ENCODE results near the gene DPP4. TPM values are rescaled to one million over a fixed set of nuclear protein-coding genes. Genes with fewer than 3 reads are reported as not detected.

Gene DPP4
- total RNA-seq, 1 experiment from 2014 or later: 0.53 TPM

DNA sequence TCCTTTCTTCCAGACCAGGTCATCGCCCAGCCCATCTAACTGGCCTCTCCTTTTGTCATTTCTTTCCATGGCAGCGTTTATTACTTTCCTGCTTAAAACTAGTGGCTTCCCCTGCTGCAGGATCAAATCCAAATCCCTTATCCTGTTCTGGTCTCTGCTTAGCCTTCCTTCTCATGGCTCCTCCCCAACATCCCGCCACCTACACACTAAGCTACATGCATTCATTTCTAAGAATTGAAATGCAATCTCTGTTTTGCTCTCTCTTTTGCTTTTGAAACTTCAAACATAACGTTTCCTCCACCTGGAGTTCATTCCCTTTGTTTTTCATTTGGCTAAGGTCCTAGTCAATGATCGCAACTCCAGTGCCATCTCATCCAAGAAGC is 18.0 kb upstream of the DPP4 start:
- no peaks in the 10 kb centered on the region for H3K9me3 ChIP-seq
- H3K27me3 ChIP-seq: no peaks in the 10 kb centered on the region
- no peaks in the 10 kb centered on the region for H3K36me3 ChIP-seq
- no peak overlapping the region for H3K4me3 ChIP-seq
- DNase-seq: no peak

DNA sequence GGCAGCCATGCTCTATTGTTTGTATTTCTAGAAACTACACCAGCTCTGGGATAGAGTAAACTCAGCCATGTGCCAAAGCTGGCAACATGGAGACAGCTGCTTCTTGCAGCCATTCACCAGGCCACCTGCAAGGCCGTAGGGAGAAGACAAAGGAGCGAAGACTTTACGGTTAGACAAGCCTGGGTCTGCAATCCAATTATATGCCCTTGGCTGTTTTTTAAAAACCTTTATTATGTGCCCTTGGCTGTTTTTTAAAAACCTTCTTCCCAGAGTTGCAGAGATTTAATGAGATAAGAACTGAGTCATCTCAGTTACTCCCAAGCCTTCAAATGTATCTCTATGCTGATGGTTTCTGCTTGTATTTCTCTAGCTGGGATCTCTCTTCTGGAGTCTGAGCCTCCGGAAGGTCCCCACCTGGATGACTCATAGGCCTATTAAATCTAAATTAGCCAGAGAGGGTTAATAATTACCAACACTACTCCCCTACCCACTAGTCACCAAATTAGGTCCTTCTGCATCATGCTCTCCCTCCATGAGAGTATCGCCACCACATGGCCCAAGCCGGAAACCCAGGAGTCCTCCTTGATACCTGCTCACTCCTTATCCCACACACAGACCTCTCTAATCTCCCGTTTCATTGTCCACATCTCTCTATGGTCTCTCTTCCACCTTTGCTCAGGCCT is 17.5 kb upstream of the DPP4 start:
- no peaks in the 10 kb centered on the region for H3K27me3 ChIP-seq
- no peak overlapping the region for H3K4me3 ChIP-seq
- DNase-seq: no peak
- H3K9me3 ChIP-seq: no peaks in the 10 kb centered on the region
- no peaks in the 10 kb centered on the region for H3K36me3 ChIP-seq

DNA sequence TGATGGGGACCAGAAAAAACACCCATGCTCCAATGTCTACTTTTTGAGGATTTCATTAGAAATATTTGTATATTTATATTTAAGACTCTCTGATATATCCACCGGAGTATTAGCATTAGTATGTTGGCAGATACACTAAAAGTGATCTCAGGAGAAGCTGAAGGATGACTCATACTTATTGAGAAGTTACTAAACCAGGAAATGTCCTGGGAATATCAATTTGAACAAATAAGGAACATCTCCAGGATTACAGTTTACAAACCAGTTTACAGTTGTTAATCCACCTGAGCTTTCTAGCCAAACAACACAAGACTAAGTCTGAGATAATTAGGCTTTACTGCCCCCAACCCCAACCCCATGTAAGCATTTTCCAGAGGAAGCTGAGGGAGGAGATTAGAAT is 16.1 kb upstream of the DPP4 start:
- Histone ChIP-seq H3K4me3 (no peak overlapping the region), H3K9me3 (peaks cover 4% of the 10 kb centered on the region; the same call in 1 of the 2 replicates), H3K36me3 (no peaks in the 10 kb centered on the region), H3K27me3 (no peaks in the 10 kb centered on the region)
- DNase-seq: no peak

DNA sequence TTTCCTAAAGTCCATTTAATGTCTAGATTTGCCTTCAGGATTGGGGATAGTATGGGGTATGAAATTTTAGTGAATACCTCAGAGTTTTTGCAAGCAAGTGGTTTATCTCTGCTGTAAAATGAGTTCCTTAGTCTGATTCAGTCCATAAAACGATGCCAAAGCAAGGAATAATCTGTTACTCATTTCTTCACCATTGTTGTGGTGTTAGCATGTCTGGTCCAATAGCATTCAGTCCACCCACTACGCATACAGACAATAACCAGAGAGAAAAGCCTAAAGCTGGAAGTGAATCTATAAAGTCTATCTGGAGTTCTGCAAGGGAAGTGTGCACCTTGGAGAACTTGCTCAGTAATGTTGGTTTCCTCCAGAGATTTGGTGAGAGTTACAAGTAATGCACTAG is 12.9 kb upstream of the DPP4 start:
- peaks cover 4% of the 10 kb centered on the region; the same call in 1 of the 2 replicates for H3K9me3 ChIP-seq
- DNase-seq: no peak
- H3K4me3 ChIP-seq: no peak overlapping the region
- no peaks in the 10 kb centered on the region for H3K36me3 ChIP-seq
- no peaks in the 10 kb centered on the region for H3K27me3 ChIP-seq

DNA sequence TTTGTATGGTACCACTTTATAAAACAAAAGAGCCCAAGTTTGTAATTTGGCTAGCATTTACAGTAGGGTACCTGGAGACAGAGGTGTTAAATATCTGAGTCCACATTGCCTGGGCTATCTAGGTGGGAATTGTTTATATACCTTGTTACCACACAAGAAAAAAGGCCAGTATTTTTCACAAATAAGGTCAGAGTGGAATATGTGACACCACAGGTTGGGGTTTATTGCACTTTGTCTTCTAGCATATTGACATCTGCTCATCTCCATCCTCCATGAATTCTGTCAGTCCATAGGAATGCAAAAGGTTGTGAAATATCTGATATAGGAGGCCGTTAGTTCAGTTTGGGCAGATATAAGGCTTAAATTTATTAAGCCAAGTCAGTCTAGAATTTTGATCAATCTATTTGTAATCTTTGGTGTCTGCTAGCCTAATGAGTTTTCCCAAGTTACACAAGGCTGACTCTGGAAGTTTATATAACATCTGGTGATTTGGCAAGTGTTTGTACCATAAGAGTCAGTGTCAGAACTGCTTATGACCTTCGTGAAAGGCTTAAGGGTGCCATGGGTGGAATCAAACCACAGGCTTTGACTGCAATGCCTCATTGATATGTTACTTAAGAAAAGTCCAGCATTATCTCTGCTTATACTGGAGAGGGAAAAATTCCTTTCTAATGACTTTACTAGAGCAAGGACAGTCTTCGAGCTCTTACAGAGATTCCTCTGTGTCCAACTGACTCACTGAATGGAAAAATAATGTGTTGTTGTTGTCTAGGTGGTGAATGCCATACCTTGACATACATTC is 11.3 kb upstream of the DPP4 start:
- Histone ChIP-seq H3K4me3 (no peak overlapping the region), H3K9me3 (peaks cover 4% of the 10 kb centered on the region; the same call in 1 of the 2 replicates), H3K36me3 (no peaks in the 10 kb centered on the region), H3K27me3 (no peaks in the 10 kb centered on the region)
- peak; percentile 63 for DNase-seq

DNA sequence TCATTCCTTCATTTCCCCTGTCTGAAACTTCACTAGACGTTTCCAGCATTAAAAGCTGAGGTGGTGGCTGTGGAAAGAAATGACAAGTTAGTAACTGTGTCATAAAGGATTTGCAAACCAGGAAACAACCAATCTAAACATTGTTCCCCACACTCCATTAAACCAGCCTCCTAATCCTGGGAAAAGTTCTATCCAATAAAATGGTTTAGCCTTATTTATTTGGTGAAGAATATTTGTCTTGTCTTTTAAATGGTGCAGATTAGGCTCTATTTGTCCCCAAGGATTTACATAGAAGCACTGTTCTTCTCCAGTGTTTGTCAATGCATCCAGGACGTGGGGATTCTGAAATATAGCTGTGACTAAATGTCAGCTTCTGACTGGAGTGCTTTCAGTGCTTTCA is 10.5 kb upstream of the DPP4 start:
- Histone ChIP-seq H3K27me3 (no peaks in the 10 kb centered on the region), H3K36me3 (no peaks in the 10 kb centered on the region), H3K9me3 (peaks cover 7% of the 10 kb centered on the region), H3K4me3 (no peak overlapping the region)
- no peak for DNase-seq

DNA sequence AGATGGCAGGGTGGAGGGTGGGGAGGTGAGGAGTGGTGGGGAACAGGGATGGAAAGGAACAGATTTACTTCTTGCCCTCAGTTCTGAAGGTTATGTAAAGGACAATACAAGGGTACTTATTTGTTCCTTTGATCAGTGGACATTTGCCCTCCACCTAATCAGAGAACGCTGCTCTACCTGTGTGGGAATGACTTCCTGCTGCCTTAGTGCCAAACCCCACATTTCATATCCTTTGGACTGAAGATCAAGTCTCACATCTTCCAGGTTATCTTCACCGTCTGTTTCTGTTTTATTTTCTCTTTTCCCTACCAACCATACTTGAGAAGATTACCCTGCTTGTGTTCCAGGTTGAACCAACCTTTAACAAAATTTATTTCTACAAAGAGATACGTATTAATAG is 8.7 kb upstream of the DPP4 start:
- H3K9me3 ChIP-seq: peaks cover 17% of the 10 kb centered on the region
- no peak for DNase-seq
- H3K27me3 ChIP-seq: no peaks in the 10 kb centered on the region
- no peak overlapping the region for H3K4me3 ChIP-seq
- H3K36me3 ChIP-seq: no peaks in the 10 kb centered on the region

DNA sequence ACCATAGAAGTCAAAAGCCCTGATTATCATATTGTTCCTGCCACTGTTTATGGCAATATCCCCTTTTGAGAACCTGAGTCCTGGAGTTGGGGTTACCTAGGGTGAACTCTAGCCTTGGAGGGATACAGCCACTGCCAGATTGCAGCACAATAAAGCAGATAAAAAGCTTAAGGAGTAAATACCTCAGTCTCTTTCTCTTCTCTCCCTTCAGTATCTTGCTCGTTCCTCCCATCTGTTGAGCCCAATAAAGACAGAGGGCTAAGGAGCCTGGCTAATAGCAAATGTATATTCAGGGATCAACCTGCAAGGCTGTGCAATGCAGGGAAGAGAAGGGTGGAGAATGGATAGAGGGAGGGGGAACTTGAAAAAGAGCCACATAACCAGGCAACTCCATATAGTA is 8.0 kb upstream of the DPP4 start:
- H3K27me3 ChIP-seq: no peaks in the 10 kb centered on the region

DNA sequence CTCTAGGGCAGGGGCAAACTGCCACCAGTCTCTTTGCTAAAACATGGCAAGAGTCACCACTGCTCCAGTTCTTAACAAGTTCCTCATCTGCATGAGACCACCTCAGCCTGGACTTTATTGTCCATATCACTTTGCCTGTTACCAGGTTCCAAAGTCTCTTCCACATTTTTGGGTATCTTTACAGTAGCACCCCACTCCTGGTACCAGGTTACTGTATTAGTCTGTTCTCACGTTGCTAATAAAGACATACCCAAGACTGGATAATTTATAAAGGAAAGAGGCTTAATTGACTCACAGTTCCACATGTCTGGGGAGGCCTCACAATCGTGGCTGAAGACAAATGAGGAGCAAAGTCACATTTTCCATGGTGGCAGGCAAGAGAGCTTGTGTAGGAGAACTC is 5.5 kb upstream of the DPP4 start:
- Histone ChIP-seq H3K9me3 (peaks cover 12% of the 10 kb centered on the region), H3K4me3 (no peak overlapping the region), H3K36me3 (no peaks in the 10 kb centered on the region), H3K27me3 (no peaks in the 10 kb centered on the region)
- no peak for DNase-seq

More for the DNA sequence above, 8.0 kb upstream of the DPP4 start:
- Histone ChIP-seq H3K4me3 (no peak overlapping the region), H3K9me3 (peaks cover 17% of the 10 kb centered on the region), H3K36me3 (no peaks in the 10 kb centered on the region)
- DNase-seq: no peak

DNA sequence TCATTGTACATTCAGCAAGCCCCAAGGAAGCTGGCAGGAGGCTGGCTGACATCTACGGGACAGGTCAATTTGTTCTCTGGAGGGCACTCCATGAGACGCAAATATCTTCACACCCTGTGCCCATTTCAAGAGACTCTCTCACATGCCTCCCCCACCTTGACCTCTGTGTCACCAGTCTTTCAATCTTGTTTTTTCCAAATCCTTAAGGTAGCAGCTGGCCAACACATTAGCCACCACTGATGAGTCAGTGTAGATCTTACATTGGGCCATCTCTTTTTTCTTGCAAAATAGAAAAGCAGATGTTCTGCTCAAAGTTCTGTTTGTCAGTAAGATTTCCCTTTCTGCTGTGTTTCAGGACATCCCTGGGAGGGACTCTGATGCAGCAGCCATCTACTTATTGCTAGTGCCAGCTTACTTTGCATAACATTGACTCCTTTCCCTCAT is 1.7 kb upstream of the DPP4 start:
- Histone ChIP-seq H3K4me3 (no peak overlapping the region), H3K9me3 (peaks cover 12% of the 10 kb centered on the region), H3K27me3 (no peaks in the 10 kb centered on the region), H3K36me3 (no peaks in the 10 kb centered on the region)
- peak; percentile 28 for DNase-seq

DNA sequence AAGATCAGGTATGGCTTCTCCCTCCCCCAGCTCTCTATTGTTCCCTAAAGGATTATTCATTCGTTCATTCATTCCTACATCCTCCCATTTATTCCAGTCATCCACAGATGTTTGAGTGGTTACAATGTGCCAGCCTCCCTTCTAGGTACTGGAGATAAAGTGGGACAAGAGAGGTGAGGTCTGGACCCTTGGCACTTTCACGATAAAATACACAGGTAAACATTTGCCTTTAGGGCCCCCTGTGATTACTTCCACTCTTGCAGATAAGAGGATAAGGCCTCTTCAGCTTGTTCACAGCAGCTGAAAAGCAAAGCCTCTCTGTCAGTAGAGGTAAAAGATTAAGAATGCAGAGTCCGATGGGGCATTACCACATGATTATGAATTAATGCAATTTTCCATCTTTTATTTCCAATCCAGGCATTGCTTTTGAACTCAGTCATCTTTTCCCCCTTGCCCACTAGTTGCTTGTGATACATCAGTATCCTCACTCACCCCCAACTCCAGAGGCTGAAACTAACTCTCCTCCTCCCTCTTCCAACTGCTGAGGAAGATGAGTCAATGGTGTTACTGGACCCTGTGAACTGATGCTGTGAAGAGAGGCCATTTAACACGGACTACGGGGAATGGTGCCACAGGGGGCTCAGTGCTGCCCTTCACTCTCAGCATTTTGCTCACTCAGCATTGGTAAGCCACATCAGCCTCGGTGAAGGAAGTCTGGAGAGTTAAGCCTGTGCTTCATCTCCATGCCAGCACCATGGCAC is 1.1 kb upstream of the DPP4 start:
- DNase-seq: peak; percentile 10
- H3K9me3 ChIP-seq: peaks cover 12% of the 10 kb centered on the region

DNA sequence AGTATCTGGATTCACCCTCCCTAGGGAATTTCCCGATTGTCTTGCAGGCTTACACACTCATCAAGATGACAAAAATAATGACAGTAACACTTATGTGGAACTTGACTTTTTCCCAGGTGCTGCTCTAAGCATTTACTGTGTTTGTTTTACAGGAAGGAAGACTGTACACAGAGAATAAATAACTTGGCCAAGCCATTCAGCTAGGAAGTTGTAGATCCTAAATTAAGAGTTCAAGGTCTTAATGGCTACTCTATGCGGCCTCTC is 549 bp upstream of the DPP4 start:
- Histone ChIP-seq H3K27me3 (no peaks in the 10 kb centered on the region; the same call in 1 of the 2 replicates), H3K9me3 (peaks cover 10% of the 10 kb centered on the region), H3K4me3 (peak overlapping the region; percentile 47), H3K36me3 (no peaks in the 10 kb centered on the region)
- no peak for DNase-seq

More for the DNA sequence above, 1.1 kb upstream of the DPP4 start:
- Histone ChIP-seq H3K27me3 (no peaks in the 10 kb centered on the region; the same call in 1 of the 2 replicates), H3K36me3 (no peaks in the 10 kb centered on the region), H3K4me3 (no peak overlapping the region)

DNA sequence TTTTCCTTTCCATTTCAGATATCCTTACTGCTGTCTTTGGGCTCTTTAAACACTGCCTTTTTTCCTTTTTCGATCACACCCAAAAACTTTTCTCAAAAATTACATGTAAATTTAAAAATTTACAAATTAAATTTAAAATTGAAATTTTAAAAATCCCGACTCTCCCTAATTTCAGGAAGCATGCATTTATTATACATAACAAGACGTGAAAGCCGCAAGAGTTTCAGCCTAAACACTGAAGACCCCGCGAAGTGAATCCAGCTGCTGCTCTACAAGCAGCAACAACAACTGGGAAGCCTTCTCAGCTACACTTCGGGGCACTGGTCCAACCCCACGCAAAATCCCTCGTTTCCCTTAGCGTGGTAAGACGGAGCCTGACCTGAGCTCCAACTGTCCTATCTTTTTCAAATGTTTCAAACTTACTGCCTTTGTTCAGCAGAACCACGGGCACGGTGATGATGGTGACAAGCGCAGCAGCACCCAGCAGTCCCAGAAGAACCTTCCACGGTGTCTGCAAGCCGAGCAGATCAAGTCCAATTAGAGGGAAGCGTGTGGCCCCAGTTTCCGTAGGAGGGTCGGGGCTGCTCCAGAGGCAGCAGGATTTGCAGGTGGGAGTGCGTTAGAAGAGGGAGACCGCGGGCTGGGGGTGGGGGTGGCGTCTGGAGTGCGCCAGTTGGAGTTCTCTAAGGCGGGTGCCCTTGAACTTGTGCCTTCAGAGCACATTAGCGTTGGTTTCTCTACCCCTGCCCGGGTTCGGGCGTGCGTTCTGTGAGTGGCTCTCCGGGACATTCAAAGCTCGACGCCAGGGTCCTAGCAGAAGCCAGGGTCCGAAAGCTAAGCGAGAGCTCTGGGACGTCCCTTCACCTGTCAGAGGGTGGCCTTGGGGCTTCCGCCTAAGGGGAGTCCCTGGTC is 783 bp downstream of the DPP4 start:
- no peak for DNase-seq

DNA sequence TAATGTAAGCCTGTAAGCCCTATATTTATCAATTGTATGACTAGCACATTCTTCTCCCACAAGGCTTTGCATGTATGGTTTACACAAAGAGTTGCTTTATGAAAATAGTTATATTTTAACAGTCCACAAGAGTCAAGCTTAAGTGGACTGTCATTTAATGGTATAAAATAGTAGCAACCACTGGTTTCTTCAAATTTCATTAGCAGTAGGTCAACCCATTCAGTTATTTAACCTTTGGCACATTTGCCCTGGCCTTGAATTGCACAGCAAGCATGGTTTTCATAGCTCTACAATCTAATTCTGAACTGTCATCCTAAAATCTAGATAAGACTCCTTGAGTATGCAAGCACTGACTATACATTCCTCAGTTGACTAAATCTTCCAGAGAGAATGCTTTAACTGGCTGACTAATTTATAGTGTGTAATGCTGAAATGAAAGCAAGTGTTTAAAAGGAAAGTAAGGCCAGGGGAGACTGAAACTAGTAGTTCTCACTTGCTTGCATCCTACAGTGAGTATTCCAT is 1.8 kb downstream of the DPP4 start:
- DNase-seq: no peak
- H3K4me3 ChIP-seq: no peak overlapping the region
- no peaks in the 10 kb centered on the region; the same call in 1 of the 2 replicates for H3K27me3 ChIP-seq

More for the DNA sequence above, 783 bp downstream of the DPP4 start:
- Histone ChIP-seq H3K36me3 (no peaks in the 10 kb centered on the region), H3K4me3 (peak overlapping the region; percentile 47), H3K9me3 (peaks cover under 1% of the 10 kb centered on the region; the same call in 1 of the 2 replicates), H3K27me3 (no peaks in the 10 kb centered on the region; the same call in 1 of the 2 replicates)

DNA sequence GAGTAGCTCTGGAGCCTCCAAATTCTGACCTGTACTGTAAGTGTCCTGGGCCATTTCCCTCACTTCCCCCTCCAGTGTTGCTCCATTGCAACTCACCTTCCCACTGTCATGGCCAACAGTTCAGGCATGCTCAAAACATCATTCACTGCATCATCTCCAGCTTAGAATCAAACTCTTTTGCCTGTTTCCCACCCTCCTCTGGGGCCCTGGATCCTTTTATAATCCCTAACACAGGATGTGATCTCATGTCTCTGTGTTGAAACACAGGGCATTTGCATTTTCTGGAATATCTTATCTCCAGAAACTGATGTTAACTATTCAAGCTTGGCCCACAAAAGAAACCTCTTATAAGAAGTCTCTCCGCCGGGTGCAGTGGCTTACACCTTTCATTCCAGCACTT is 3.0 kb downstream of the DPP4 start:
- DNase-seq: no peak
- H3K4me3 ChIP-seq: no peak overlapping the region
- H3K9me3 ChIP-seq: no peaks in the 10 kb centered on the region
- H3K36me3 ChIP-seq: no peaks in the 10 kb centered on the region
- no peaks in the 10 kb centered on the region; the same call in 1 of the 2 replicates for H3K27me3 ChIP-seq

More for the DNA sequence above, 1.8 kb downstream of the DPP4 start:
- no peaks in the 10 kb centered on the region for H3K36me3 ChIP-seq
- H3K9me3 ChIP-seq: no peaks in the 10 kb centered on the region
